ENCODE data around the gene PROM2. TPM values are rescaled to one million over a fixed set of nuclear protein-coding genes. Genes with fewer than 3 reads are reported as not detected.
A peak's percentile ranks its signal among the peaks of the same experiment; 100 is the strongest.

PROM2 gene
- total RNA-seq, 2 donors from 2014 or later: 2.2 to 2.3 TPM

GRCh38 chr2:95287336-95287735, 13.1 kb downstream of the PROM2 start:
- H3K4me1 ChIP-seq (ENCODE audit: control insufficient read depth, insufficient read depth, low read length): no peaks in the 10 kb centered on the region
- Mint-ChIP-seq H3K27ac (no peak overlapping the region), H3K9me3 (peaks cover 18% of the 10 kb centered on the region), H3K4me3 (no peak overlapping the region), H3K27me3 (ENCODE audit: insufficient read depth) (no peaks in the 10 kb centered on the region), H3K36me3 (ENCODE audit: low read depth) (no peaks in the 10 kb centered on the region), H3K4me1 (no peaks in the 10 kb centered on the region)
- no peak overlapping the region for H3K4me3 ChIP-seq (ENCODE audit: low read length)
- H3K27me3 ChIP-seq (ENCODE audit: control insufficient read depth, insufficient read depth, low read length, poor library complexity, severe bottlenecking): no peaks in the 10 kb centered on the region
- H3K9ac ChIP-seq (ENCODE audit: extremely low read depth, low read length, poor library complexity, severe bottlenecking): no peak overlapping the region
- H3K27ac ChIP-seq (ENCODE audit: low read depth, low read length): no peak overlapping the region
- TF ChIP-seq CTCF (conservative IDR thresholded peaks at IDR 0.05): no peak
- 86% methylated on average over 1 to 8 of the region's 8 CpGs for WGBS, 2 experiments (ENCODE audit: insufficient coverage in 1 of 2, insufficient read length in 1 of 2)
- DNase-seq: no peak
- H3K36me3 ChIP-seq (ENCODE audit: control insufficient read depth, insufficient read depth, low read length): no peaks in the 10 kb centered on the region
- H3K9me3 ChIP-seq (ENCODE audit: control insufficient read depth, low read length): no peaks in the 10 kb centered on the region

GRCh38 chr2:95287806-95288205, 13.6 kb downstream of the PROM2 start:
- Histone ChIP-seq H3K4me1 (ENCODE audit: control insufficient read depth, insufficient read depth, low read length) (no peaks in the 10 kb centered on the region), H3K27ac (ENCODE audit: low read depth, low read length) (no peak overlapping the region), H3K36me3 (ENCODE audit: control insufficient read depth, insufficient read depth, low read length) (no peaks in the 10 kb centered on the region), H3K9ac (ENCODE audit: extremely low read depth, low read length, poor library complexity, severe bottlenecking) (no peak overlapping the region), H3K27me3 (ENCODE audit: control insufficient read depth, insufficient read depth, low read length, poor library complexity, severe bottlenecking) (no peaks in the 10 kb centered on the region), H3K4me3 (ENCODE audit: low read length) (no peak overlapping the region), H3K9me3 (ENCODE audit: control insufficient read depth, low read length) (no peaks in the 10 kb centered on the region)
- 93 to 100% methylated on average over 4 to 5 of the region's 5 CpGs for WGBS, 2 experiments (ENCODE audit: insufficient coverage in 1 of 2, insufficient read length in 1 of 2)
- H3K4me1 Mint-ChIP-seq: no peaks in the 10 kb centered on the region
- no peak overlapping the region for H3K27ac Mint-ChIP-seq
- H3K9me3 Mint-ChIP-seq: peaks cover 18% of the 10 kb centered on the region
- H3K27me3 Mint-ChIP-seq (ENCODE audit: insufficient read depth): no peaks in the 10 kb centered on the region
- TF ChIP-seq CTCF (conservative IDR thresholded peaks at IDR 0.05): no peak
- H3K36me3 Mint-ChIP-seq (ENCODE audit: low read depth): no peaks in the 10 kb centered on the region
- no peak overlapping the region for H3K4me3 Mint-ChIP-seq
- DNase-seq: no peak

GRCh38 chr2:95289253-95289652, 15.0 kb downstream of the PROM2 start:
- Mint-ChIP-seq H3K4me1 (no peaks in the 10 kb centered on the region), H3K27me3 (ENCODE audit: insufficient read depth) (no peaks in the 10 kb centered on the region), H3K36me3 (ENCODE audit: low read depth) (no peaks in the 10 kb centered on the region), H3K27ac (no peak overlapping the region), H3K9me3 (peaks cover 18% of the 10 kb centered on the region), H3K4me3 (no peak overlapping the region)
- Histone ChIP-seq H3K9ac (ENCODE audit: extremely low read depth, low read length, poor library complexity, severe bottlenecking) (no peak overlapping the region), H3K4me3 (ENCODE audit: low read length) (no peak overlapping the region), H3K4me1 (ENCODE audit: control insufficient read depth, insufficient read depth, low read length) (no peaks in the 10 kb centered on the region), H3K36me3 (ENCODE audit: control insufficient read depth, insufficient read depth, low read length) (no peaks in the 10 kb centered on the region), H3K27ac (ENCODE audit: low read depth, low read length) (no peak overlapping the region), H3K27me3 (ENCODE audit: control insufficient read depth, insufficient read depth, low read length, poor library complexity, severe bottlenecking) (no peaks in the 10 kb centered on the region), H3K9me3 (ENCODE audit: control insufficient read depth, low read length) (no peaks in the 10 kb centered on the region)
- DNase-seq: peak; percentile 71
- peak; percentile 62 for TF ChIP-seq CTCF (conservative IDR thresholded peaks at IDR 0.05)
- 61 to 80% methylated on average over 1 to 7 of the region's 7 CpGs for WGBS, 2 experiments (ENCODE audit: insufficient coverage in 1 of 2, insufficient read length in 1 of 2)
